ENCODE data around the gene C9orf43.

The C9orf43 gene

DNA sequence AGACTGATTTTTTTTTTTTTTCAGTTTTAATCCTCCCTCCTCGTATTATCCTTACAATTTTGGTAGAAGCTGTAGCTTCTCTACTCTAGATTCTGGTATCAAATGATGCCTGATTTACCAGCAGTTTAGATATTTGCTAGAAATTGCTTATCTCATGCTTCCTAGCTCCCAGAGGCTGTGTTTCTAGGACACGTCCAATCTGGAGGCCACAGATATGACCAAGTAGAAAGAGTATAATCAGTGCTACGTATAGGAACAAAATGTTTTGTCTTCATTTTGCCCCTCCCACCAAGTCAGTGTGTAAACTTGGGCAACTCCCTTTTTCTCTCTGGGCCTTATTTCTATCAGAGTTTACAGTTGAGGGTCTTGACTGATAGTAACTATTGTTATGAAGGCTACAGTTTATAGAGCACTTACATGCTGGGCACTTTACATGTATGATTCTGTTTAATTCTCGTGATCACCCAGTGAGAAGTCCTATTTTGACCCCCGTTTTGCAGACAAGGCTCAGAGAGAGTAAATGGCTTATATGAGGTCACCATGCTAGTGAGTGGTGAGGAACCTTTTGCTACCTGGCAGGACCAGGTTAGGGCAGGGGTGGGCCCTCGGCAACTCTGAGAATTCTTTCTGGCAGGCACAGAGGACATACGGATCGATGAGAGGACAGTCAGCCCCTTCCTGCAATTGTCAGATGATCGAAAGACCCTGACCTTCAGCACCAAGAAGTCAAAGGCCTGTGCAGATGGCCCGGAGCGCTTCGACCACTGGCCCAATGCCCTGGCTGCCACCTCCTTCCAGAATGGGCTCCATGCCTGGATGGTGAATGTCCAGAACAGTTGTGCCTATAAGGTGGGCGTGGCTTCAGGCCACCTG lies 41.3 kb upstream of the C9orf43 start:
- H3K4me3 ChIP-seq (ENCODE audit: control insufficient read depth, low read depth, low read length): no peak overlapping the region
- DNase-seq (ENCODE audit: low read depth): no peak
- TF ChIP-seq, protein P1, sequence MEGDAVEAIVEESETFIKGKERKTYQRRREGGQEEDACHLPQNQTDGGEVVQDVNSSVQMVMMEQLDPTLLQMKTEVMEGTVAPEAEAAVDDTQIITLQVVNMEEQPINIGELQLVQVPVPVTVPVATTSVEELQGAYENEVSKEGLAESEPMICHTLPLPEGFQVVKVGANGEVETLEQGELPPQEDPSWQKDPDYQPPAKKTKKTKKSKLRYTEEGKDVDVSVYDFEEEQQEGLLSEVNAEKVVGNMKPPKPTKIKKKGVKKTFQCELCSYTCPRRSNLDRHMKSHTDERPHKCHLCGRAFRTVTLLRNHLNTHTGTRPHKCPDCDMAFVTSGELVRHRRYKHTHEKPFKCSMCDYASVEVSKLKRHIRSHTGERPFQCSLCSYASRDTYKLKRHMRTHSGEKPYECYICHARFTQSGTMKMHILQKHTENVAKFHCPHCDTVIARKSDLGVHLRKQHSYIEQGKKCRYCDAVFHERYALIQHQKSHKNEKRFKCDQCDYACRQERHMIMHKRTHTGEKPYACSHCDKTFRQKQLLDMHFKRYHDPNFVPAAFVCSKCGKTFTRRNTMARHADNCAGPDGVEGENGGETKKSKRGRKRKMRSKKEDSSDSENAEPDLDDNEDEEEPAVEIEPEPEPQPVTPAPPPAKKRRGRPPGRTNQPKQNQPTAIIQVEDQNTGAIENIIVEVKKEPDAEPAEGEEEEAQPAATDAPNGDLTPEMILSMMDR (conservative IDR thresholded peaks at IDR 0.05; ENCODE audit: control insufficient read depth, insufficient read depth, low read depth, low read length): no peak

DNA sequence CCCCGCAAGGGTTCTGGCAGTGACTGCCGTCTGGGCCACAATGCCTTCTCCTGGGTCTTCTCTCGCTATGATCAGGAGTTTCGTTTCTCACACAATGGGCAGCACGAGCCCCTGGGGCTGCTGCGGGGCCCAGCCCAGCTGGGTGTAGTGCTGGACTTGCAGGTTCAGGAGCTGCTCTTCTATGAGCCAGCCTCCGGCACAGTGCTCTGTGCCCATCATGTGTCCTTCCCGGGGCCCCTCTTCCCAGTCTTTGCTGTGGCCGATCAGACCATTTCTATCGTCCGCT lies 40.7 kb upstream of the C9orf43 start:
- no peak for DNase-seq (ENCODE audit: low read depth)
- H3K4me3 ChIP-seq (ENCODE audit: control insufficient read depth, low read depth, low read length): no peak overlapping the region
- TF ChIP-seq, protein P1 (conservative IDR thresholded peaks at IDR 0.05; ENCODE audit: control insufficient read depth, insufficient read depth, low read depth, low read length): no peak

GRCh38 chr9:113370806-113371325 lies 39.7 kb upstream of the C9orf43 start:
- TF ChIP-seq, protein P1 (conservative IDR thresholded peaks at IDR 0.05; ENCODE audit: control insufficient read depth, insufficient read depth, low read depth, low read length): no peak
- no peak overlapping the region for H3K4me3 ChIP-seq (ENCODE audit: control insufficient read depth, low read depth, low read length)
- DNase-seq (ENCODE audit: low read depth): no peak

DNA sequence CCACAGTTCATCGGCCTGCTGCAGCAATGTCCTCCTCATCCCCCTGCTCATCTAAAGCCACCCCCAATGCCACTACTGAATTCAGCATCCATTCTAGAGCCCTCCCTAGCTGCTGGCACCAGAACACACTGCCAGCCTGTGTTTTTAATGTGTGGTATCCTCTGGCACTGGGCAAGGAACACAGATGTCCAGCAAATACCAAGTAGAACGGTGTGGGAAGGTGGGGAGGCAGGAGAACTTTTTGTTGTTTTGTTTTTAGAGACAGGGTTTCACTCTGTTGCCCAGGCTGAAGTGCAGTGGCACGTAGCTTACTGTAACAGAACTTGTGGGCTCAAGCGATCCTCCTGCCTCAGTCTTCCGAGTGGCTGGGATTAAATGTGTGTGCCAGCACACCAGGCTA lies 38.5 kb upstream of the C9orf43 start:
- no peak for DNase-seq (ENCODE audit: low read depth)
- no peak overlapping the region for H3K4me3 ChIP-seq (ENCODE audit: control insufficient read depth, low read depth, low read length)
- TF ChIP-seq, protein P1 (conservative IDR thresholded peaks at IDR 0.05; ENCODE audit: control insufficient read depth, insufficient read depth, low read depth, low read length): no peak

DNA sequence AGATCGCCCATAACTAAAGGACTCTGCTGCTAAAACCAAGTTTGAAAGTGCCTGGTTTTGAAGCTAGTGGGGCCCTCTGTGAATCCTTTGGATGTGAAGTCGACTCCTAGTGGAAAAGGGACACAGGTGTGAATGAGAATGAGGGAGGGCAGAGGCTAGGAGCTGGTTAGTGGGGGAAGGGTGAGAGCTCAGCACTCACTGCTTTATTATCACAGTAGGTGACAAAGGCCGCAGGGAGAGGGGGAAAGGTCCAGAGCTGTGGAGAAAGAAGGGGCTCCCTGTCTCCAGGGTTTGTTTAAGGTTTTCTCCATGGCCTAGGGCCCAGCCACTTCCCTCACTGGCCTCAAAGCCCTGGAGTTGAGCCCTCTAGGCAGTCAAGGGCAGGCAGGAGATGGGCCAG lies 37.3 kb upstream of the C9orf43 start:
- TF ChIP-seq, protein P1 (conservative IDR thresholded peaks at IDR 0.05; ENCODE audit: control insufficient read depth, insufficient read depth, low read depth, low read length): no peak
- no peak for DNase-seq (ENCODE audit: low read depth)
- H3K4me3 ChIP-seq (ENCODE audit: control insufficient read depth, low read depth, low read length): no peak overlapping the region

- H3K4me3 ChIP-seq (ENCODE audit: control insufficient read depth, low read depth, low read length): no peak overlapping the region
- no peak for DNase-seq (ENCODE audit: low read depth)
- TF ChIP-seq, protein P1 (conservative IDR thresholded peaks at IDR 0.05; ENCODE audit: control insufficient read depth, insufficient read depth, low read depth, low read length): no peak
These were observed 36.7 kb upstream of the C9orf43 start for GRCh38 chr9:113373676-113374392.
